ENCODE results near the gene KCNK3.
"Not testable (repeated sequence)": the region's sequence is repeated elsewhere in the genome, so short reads cannot be mapped to it uniquely, and the experiment has no call there.

The KCNK3 gene

DNA sequence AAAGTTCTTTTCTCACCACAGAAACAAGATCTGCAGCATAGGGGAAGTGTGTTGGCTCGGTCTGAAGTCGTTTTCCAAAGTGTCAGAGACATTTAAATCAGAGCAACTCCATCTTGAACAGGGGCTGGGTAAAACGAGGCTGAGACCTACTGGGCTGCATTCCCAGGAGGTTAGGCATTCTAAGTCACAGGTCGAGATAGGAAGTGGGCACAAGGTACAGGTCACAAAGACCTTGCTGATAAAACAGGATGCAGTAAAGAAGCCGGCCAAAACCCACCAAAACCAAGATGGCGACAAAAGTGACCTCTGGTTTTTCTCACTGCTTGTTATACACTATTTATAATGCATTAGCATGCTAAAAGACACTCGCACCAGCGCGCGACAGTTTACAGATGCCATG is 68.5 kb downstream of the KCNK3 start:
- H3K9ac ChIP-seq (ENCODE audit: low read length); H3K9me3 ChIP-seq (ENCODE audit: control insufficient read depth, insufficient read depth, low read depth, low read length); H3K4me3 ChIP-seq (ENCODE audit: low read depth, low read length); H3K27ac ChIP-seq (ENCODE audit: low read depth, low read length); H3K36me3 ChIP-seq (ENCODE audit: control insufficient read depth, insufficient read depth, low read length); H3K27me3 ChIP-seq (ENCODE audit: control insufficient read depth, insufficient read depth, low read length): not testable (repeated sequence)
- H3K4me1 ChIP-seq (ENCODE audit: control insufficient read depth, insufficient read depth, low read length): peaks cover 44% of the 10 kb centered on the region

DNA sequence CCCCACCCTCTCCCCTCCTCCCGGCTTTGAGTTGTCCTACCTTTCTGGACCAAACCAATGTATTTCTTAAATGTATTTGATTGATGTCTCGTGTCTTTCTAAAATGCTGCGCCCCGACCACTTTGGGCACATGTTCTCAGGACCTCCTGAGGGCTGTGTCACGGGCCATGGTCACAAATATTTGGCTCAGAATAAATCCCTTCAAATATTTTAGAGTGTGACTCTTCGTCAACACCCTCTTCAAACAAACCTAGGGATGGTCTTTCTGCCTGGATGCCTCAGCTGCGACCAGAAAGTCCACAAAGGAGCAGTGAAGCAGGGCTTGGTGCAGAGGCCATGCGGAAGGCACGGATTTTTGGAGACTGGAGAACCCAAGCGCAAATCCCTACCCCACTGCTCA is 70.5 kb downstream of the KCNK3 start:
- Histone ChIP-seq H3K36me3 (ENCODE audit: control insufficient read depth, insufficient read depth, low read length) (no peaks in the 10 kb centered on the region), H3K9me3 (ENCODE audit: control insufficient read depth, insufficient read depth, low read depth, low read length) (no peaks in the 10 kb centered on the region), H3K4me3 (ENCODE audit: low read depth, low read length) (no peak overlapping the region), H3K9ac (ENCODE audit: low read length) (no peak overlapping the region), H3K4me1 (ENCODE audit: control insufficient read depth, insufficient read depth, low read length) (peaks cover 41% of the 10 kb centered on the region), H3K27me3 (ENCODE audit: control insufficient read depth, insufficient read depth, low read length) (no peaks in the 10 kb centered on the region), H3K27ac (ENCODE audit: low read depth, low read length) (no peak overlapping the region)

DNA sequence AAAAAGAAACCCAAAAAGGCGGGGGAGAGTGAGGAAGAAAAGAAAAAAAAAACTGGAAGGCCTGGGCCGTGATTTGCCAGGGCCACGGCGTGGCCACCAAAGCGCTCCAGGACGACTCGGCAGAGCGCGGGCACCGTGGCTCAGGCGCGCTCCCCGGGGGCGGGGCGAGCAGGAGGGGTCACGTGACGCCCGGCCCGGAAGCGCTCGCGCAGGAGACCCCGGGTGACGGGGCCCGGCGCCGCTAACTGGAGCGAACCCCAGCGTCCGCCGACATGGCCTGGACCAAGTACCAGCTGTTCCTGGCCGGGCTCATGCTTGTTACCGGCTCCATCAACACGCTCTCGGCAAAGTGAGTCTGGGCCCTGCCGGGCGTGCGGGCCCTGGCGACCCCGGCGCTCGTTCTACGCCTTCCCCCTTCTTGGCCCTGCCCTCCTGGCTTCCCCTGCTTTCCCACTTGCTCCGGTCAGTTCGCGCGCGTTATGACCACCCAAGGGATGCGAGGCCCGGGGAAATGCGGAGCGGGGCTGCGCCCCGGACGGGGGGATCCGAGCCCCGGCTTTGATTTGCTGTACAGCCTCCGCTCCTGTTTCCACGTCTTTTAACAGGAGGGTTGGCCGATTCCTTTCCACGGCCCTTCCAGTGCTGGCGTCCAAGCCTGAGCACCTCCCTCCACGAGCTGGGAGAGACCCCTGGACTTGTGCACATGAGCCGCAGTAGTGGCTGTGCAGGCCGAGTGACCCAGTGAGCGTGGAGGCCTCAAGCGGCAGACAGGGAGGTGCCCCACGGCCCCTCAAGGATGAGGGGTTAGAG is 71.8 kb downstream of the KCNK3 start, which contains the start of gene SLC35F6:
Gene SLC35F6, plus strand, starts transcription at position 207 of the 810 bp plus-strand sequence. Its CDS starts 66 bp downstream, at position 273.
- Histone ChIP-seq H3K4me1 (ENCODE audit: control insufficient read depth, insufficient read depth, low read length) (peaks cover 38% of the 10 kb centered on the region; the same call in 1 of the 2 replicates), H3K27ac (ENCODE audit: low read depth, low read length) (peak within 1 kb of the TSS; percentile 57; the same call in 1 of the 2 replicates)

DNA sequence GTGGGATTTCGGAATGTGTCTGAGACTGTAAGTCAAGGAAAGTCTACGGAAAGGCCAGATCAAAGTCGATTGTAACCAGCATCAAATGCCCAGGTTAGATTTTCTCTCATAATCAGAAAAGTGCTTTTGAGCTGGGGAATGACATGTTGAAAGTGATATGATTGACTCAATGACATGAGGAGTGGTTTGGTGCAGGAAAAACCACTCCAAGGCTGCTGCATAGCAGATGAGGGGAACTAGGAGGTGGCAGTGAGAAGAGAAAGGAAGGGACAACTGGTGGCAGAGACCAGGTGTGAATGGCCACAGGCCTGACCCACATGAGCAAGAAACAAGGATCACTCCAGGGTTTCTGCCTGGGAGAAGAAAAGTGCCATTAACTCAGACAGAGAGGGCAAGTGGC is 72.4 kb downstream of the KCNK3 start:
- no peaks in the 10 kb centered on the region for H3K9me3 ChIP-seq (ENCODE audit: control insufficient read depth, insufficient read depth, low read depth, low read length)
- peak overlapping the region; percentile 95 for H3K4me3 ChIP-seq (ENCODE audit: low read depth, low read length)
- H3K4me1 ChIP-seq (ENCODE audit: control insufficient read depth, insufficient read depth, low read length): peaks cover 41% of the 10 kb centered on the region; the same call in 1 of the 2 replicates
- no peak overlapping the region; the same call in 1 of the 2 replicates for H3K27ac ChIP-seq (ENCODE audit: low read depth, low read length)
- H3K36me3 ChIP-seq (ENCODE audit: control insufficient read depth, insufficient read depth, low read length): no peaks in the 10 kb centered on the region
- H3K27me3 ChIP-seq (ENCODE audit: control insufficient read depth, insufficient read depth, low read length): no peaks in the 10 kb centered on the region
- H3K9ac ChIP-seq (ENCODE audit: low read length): peak overlapping the region; percentile 90

More for the DNA sequence above, 71.8 kb downstream of the KCNK3 start, which contains the start of gene SLC35F6:
- no peaks in the 10 kb centered on the region for H3K9me3 ChIP-seq (ENCODE audit: control insufficient read depth, insufficient read depth, low read depth, low read length)
- no peaks in the 10 kb centered on the region for H3K36me3 ChIP-seq (ENCODE audit: control insufficient read depth, insufficient read depth, low read length)
- H3K9ac ChIP-seq (ENCODE audit: low read length): peak within 1 kb of the TSS; percentile 90
- peak within 1 kb of the TSS; percentile 95 for H3K4me3 ChIP-seq (ENCODE audit: low read depth, low read length)
- no peaks in the 10 kb centered on the region for H3K27me3 ChIP-seq (ENCODE audit: control insufficient read depth, insufficient read depth, low read length)

DNA sequence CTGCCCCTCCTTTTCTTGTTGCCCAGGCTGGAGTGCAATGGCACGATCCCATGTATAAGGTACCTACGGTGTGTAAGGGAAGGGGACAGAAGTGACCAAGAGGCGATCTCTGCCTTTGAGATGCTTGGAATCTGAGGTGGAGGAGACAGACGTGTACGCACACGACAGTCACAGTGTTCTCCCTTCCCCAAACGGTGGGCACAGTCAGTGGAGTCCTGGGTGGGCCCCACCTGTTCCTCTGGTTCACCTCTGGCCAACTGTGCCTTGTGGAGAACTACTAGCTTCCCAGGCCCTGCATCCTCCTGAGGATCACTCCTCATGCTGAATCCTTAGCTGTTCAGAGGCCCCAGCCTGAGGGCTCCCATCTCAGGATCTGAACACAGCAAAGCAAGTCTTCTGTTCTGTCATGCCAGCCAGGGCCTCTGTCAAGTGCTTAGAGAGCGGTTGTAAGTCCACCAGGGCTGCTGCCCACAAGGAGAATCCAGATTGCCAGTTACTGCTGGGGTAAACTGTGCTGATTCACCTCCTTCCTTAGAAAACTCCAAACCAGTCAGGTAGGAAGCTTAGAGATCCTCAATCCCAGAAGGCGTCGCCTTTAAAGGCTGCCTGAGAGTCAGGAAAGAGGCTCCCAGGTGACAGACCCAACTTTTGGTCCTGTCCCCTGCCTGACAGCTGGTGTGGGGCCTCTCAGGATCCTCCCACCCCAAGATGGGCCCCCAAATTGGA is 73.1 kb downstream of the KCNK3 start:
- no peaks in the 10 kb centered on the region for H3K36me3 ChIP-seq (ENCODE audit: control insufficient read depth, insufficient read depth, low read length)
- H3K4me1 ChIP-seq (ENCODE audit: control insufficient read depth, insufficient read depth, low read length): peaks cover 41% of the 10 kb centered on the region; the same call in 1 of the 2 replicates
- peak overlapping the region; percentile 30 for H3K9ac ChIP-seq (ENCODE audit: low read length)
- H3K4me3 ChIP-seq (ENCODE audit: low read depth, low read length): peak overlapping the region; percentile 95; the same call in 1 of the 2 replicates
- no peak overlapping the region for H3K27ac ChIP-seq (ENCODE audit: low read depth, low read length)
- no peaks in the 10 kb centered on the region for H3K27me3 ChIP-seq (ENCODE audit: control insufficient read depth, insufficient read depth, low read length)
- H3K9me3 ChIP-seq (ENCODE audit: control insufficient read depth, insufficient read depth, low read depth, low read length): no peaks in the 10 kb centered on the region

DNA sequence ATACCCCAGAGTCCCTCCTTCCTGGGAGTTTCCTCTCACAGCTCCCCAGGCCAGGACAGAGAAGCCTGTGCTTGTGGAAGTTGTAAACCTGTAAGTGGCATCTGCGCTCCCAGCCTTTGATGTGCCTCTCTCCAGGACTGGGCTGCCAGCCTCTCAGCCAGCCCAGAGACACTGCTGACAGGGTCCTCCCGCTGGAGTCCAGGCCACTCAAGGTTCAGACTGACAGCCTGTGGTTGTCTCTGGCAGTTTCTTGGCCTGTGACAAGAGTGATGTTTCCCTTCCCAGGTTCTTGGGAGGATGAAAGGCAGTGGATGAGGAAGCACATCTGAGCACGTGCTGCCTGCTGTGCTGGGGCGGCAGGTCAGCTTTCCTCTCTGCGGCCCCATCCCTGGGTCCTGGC is 74.6 kb downstream of the KCNK3 start:
- Histone ChIP-seq H3K4me1 (ENCODE audit: control insufficient read depth, insufficient read depth, low read length) (peaks cover 41% of the 10 kb centered on the region; the same call in 1 of the 2 replicates), H3K9ac (ENCODE audit: low read length) (no peak overlapping the region)

DNA sequence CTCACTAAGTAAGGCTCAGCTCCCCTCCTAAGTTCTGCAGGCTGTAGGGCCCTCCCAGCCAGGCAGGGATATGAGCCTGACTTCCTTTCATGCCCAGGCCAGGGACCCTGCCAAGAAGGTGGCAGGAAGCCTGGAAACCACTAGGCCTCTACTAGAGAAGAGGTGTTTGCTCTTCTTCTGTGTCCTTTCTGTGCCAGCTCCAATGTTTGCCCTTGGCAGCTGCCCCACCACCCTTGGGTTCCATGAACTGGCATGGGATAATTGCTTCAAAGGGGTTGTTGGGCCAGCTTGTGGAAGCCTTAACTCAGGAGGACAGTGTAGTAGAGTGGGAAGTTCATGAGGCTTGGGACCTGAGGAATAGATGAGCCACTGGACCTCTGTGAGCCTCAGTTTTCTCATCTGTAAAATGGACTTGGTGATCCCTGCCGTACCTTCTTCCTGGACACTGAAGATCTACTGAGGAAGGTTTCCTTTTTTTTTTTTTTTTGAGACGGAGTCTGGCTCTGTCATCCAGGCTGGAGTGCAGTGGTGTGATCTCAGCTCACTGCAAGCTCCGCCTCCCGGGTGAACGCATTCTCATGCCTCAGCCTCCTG is 75.5 kb downstream of the KCNK3 start:
- H3K9ac ChIP-seq (ENCODE audit: low read length): no peak overlapping the region
- H3K9me3 ChIP-seq (ENCODE audit: control insufficient read depth, insufficient read depth, low read depth, low read length): no peaks in the 10 kb centered on the region
- no peak overlapping the region for H3K4me3 ChIP-seq (ENCODE audit: low read depth, low read length)
- H3K4me1 ChIP-seq (ENCODE audit: control insufficient read depth, insufficient read depth, low read length): peaks cover 41% of the 10 kb centered on the region; the same call in 1 of the 2 replicates
- H3K36me3 ChIP-seq (ENCODE audit: control insufficient read depth, insufficient read depth, low read length): 0 out of 2 replicates have a peak, but pooled peaks cover 3% of the 10 kb centered on the region
- no peak overlapping the region for H3K27ac ChIP-seq (ENCODE audit: low read depth, low read length)
- H3K27me3 ChIP-seq (ENCODE audit: control insufficient read depth, insufficient read depth, low read length): no peaks in the 10 kb centered on the region

More for the DNA sequence above, 74.6 kb downstream of the KCNK3 start:
- H3K4me3 ChIP-seq (ENCODE audit: low read depth, low read length): no peak overlapping the region
- no peaks in the 10 kb centered on the region for H3K9me3 ChIP-seq (ENCODE audit: control insufficient read depth, insufficient read depth, low read depth, low read length)
- 0 out of 2 replicates have a peak overlapping the region, but pooled peaks have one; percentile 16 for H3K27ac ChIP-seq (ENCODE audit: low read depth, low read length)
- H3K36me3 ChIP-seq (ENCODE audit: control insufficient read depth, insufficient read depth, low read length): no peaks in the 10 kb centered on the region
- no peaks in the 10 kb centered on the region for H3K27me3 ChIP-seq (ENCODE audit: control insufficient read depth, insufficient read depth, low read length)

DNA sequence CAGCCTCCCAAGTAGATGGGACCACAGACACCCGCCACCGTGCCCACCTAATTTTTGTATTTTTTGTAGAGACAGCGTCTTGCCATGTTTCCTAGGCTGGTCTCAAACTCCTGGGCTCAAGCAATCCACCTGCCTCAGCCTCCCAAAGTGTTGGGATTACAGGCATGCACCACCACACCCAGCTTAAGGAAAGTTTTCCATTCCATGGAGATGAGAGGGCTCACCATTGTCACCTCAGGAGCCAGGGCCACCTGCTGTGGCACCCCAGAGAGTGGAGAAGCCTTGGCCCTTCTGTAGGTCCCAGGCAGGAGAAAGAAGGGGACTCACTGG is 76.2 kb downstream of the KCNK3 start:
- Histone ChIP-seq H3K9ac (ENCODE audit: low read length) (no peak overlapping the region), H3K4me1 (ENCODE audit: control insufficient read depth, insufficient read depth, low read length) (peaks cover 36% of the 10 kb centered on the region; the same call in 1 of the 2 replicates), H3K4me3 (ENCODE audit: low read depth, low read length) (no peak overlapping the region), H3K36me3 (ENCODE audit: control insufficient read depth, insufficient read depth, low read length) (0 out of 2 replicates have a peak, but pooled peaks cover 3% of the 10 kb centered on the region), H3K27ac (ENCODE audit: low read depth, low read length) (no peak overlapping the region), H3K27me3 (ENCODE audit: control insufficient read depth, insufficient read depth, low read length) (no peaks in the 10 kb centered on the region), H3K9me3 (ENCODE audit: control insufficient read depth, insufficient read depth, low read depth, low read length) (no peaks in the 10 kb centered on the region)

DNA sequence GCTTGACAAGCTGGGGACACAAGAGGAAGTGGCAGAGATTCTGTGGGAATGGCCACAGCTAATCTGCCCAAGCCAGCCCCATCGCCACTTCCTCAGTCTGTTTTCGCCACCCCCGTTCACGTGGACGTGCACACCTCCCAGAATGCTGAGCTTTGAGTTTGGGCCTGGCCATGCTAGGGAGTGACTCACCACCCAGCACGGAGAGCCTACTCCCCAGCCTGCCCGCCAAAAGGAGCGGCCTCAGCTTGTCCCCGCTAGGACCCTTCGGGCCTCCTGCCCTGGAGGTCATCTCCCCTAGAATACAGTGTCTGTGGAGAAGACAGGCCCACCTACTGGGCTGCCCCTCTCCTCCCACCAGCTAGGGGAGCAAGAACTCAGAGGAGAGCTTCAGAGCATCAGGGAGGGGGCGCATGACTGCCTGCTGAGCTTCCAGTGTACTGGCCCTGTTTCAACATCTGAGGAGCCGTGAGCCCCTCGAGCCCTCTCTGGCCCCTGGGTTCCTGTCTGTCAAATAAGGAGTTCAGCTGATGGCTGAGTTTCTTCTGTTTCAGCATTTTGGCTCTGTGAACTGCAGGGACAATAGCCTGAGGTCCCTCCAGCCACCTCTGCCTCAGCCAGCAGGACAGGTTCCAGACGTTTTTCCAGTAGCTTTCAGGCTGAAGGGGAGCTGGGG is 76.7 kb downstream of the KCNK3 start:
- H3K4me3 ChIP-seq (ENCODE audit: low read depth, low read length): no peak overlapping the region
- peaks cover 8% of the 10 kb centered on the region; the same call in 1 of the 2 replicates for H3K36me3 ChIP-seq (ENCODE audit: control insufficient read depth, insufficient read depth, low read length)
- H3K4me1 ChIP-seq (ENCODE audit: control insufficient read depth, insufficient read depth, low read length): peaks cover 36% of the 10 kb centered on the region; the same call in 1 of the 2 replicates
- no peaks in the 10 kb centered on the region for H3K27me3 ChIP-seq (ENCODE audit: control insufficient read depth, insufficient read depth, low read length)
- no peaks in the 10 kb centered on the region for H3K9me3 ChIP-seq (ENCODE audit: control insufficient read depth, insufficient read depth, low read depth, low read length)
- no peak overlapping the region for H3K9ac ChIP-seq (ENCODE audit: low read length)
- no peak overlapping the region for H3K27ac ChIP-seq (ENCODE audit: low read depth, low read length)

DNA sequence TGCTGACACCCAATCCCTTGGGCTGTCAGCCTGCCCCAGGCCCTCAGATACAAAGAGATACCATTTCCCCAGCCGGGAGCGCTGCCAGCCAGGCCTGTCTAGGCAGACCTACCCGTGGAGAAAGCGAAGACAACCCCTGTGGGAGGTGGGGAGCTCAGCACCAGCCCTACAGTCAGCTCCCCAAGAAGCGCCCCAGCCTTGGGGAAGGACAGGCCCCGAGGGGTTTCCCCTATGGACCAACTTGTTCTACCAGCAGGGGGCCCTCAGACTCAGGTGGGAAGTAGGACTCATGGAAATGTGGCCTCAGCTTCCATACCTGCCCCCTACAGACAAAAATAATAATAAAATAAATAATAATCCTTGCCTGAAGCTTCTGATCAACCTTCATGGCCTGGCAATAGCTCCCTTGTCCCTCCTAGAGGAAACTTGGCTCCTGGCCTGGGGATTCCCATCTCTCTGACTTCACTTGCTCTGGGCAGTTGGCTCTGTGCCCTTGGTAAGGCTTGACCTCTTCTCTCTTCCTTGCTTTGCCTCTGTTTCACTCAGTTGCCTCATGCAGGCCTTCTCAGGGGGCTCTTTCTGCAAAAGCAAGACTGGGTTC is 78.6 kb downstream of the KCNK3 start:
- H3K4me1 ChIP-seq (ENCODE audit: control insufficient read depth, insufficient read depth, low read length): peaks cover 21% of the 10 kb centered on the region; the same call in 1 of the 2 replicates
- H3K27ac ChIP-seq (ENCODE audit: low read depth, low read length): no peak overlapping the region
- no peaks in the 10 kb centered on the region for H3K27me3 ChIP-seq (ENCODE audit: control insufficient read depth, insufficient read depth, low read length)
- no peaks in the 10 kb centered on the region for H3K9me3 ChIP-seq (ENCODE audit: control insufficient read depth, insufficient read depth, low read depth, low read length)
- H3K4me3 ChIP-seq (ENCODE audit: low read depth, low read length): no peak overlapping the region
- H3K36me3 ChIP-seq (ENCODE audit: control insufficient read depth, insufficient read depth, low read length): peaks cover 24% of the 10 kb centered on the region
- H3K9ac ChIP-seq (ENCODE audit: low read length): no peak overlapping the region

Measured in HUES6 (cell line).